K562 (cell line): ENCODE data around the gene RNU11. TPM values are rescaled to one million over a fixed set of nuclear protein-coding genes. Genes with fewer than 3 reads are reported as not detected.
"Not testable (repeated sequence)": the region's sequence is repeated elsewhere in the genome, so short reads cannot be mapped to it uniquely, and the experiment has no call there.

Experiments
- ATAC-seq: fragments of 200-7000 bp; cut with Tn5 transposase; 3 replicates; pipeline ENCODE4 v1.9.1; 2020; ENCODE audit warnings: moderate library complexity
- BruUV-seq: library from RNA; stranded (reverse); fragments of 400-500 nt; replicated peaks from 2 replicates; lab custom pipeline; 2021; lab: Mats Ljungman, UMichigan
- CTCF ChIA-PET: fragments of 300-600 bp; formaldehyde crosslinking; extraction: SDS; loops from one replicate; lab custom pipeline; 2021; ENCODE audit warnings: low intra/inter-chr PET ratio; lab: Yijun Ruan, JAX
- POLR2A ChIA-PET: fragments of 300-600, 350-650 bp; sonication (Branson Sonifier 250); formaldehyde crosslinking; extraction: SDS; loops from one replicate; lab custom pipeline; 2021; ENCODE audit warnings: antibody characterized with exemption, inconsistent platforms; lab: Yijun Ruan, JAX
- DNase-seq, 4 experiments: peaks; one replicate each; pipeline versions ENCODE4 v3.0.0 to v3.0.0-alpha.2; 2011 to 2018; ENCODE audit warnings: low spot score in 3 of 4, mixed read lengths in 3 of 4; ENCODE audit errors: extremely low read depth in 1 of 4
- FAIRE-seq: peaks from 2 replicates; lab custom pipeline; 2011; peaks lifted over from hg19 to GRCh38; lab: Jason Lieb, UNC
- H2AFZ ChIP-seq: 2 replicates; pipeline ENCODE4 v1.6.0; 2011; ENCODE audit warnings: low read depth, low read length, control low read depth, inconsistent platforms
- H3K27ac ChIP-seq: fragments of 200-600 bp; 3 replicates; pipeline ENCODE4 v1.8.0; 2011; ENCODE audit warnings: low read depth, mild to moderate bottlenecking, control low read depth, inconsistent platforms, low read length, moderate library complexity, mixed read lengths; ENCODE audit errors: extremely low read depth
- H3K27me3 ChIP-seq, 2 experiments: fragments of 300-600 bp in 1 of 2; 2 replicates in 1 of 2; 3 replicates in 1 of 2; pipeline versions ENCODE4 v1.6.0 to v1.8.0; 2011; ENCODE audit warnings: inconsistent platforms in 2 of 2, low read length in 2 of 2, mild to moderate bottlenecking in 1 of 2, mixed read lengths in 1 of 2, moderate library complexity in 1 of 2; ENCODE audit not compliant: control insufficient read depth in 2 of 2, insufficient read depth in 2 of 2
- H3K36me3 ChIP-seq: fragments of 300-600 bp; 3 replicates; pipeline ENCODE4 v1.8.0; 2011; ENCODE audit warnings: mild to moderate bottlenecking, low read length, inconsistent platforms; ENCODE audit not compliant: control insufficient read depth, insufficient read depth
- H3K4me1 ChIP-seq, 2 experiments: fragments of 200-600 bp in 1 of 2; replicated peaks in 1 of 2; 2 replicates in 1 of 2; 3 replicates in 1 of 2; pipeline versions ENCODE4 v1.5.1 to v1.8.0; 2011; ENCODE audit warnings: inconsistent platforms in 2 of 2, low read length in 2 of 2, mild to moderate bottlenecking in 1 of 2, mixed read lengths in 1 of 2, moderate library complexity in 1 of 2; ENCODE audit not compliant: control insufficient read depth in 2 of 2, insufficient read depth in 2 of 2
- H3K4me2 ChIP-seq: 2 replicates; pipeline ENCODE4 v1.6.1; 2011; ENCODE audit warnings: low read length, control low read depth, inconsistent platforms, mixed read lengths; ENCODE audit not compliant: insufficient read depth
- H3K4me3 ChIP-seq: fragments of 200-600 bp; sonication (generic), shearing (Covaris generic); 2 replicates; pipeline ENCODE4 v1.5.1; 2016; ENCODE audit warnings: control low read depth, inconsistent platforms
- H3K79me2 ChIP-seq: fragments of 200-600 bp; 3 replicates; pipeline ENCODE4 v1.8.0; 2011; ENCODE audit warnings: low read length, inconsistent platforms; ENCODE audit not compliant: control insufficient read depth, insufficient read depth
- H3K9ac ChIP-seq, 2 experiments: 2 replicates each; pipeline versions ENCODE4 v1.6.0 to v1.6.1; 2011; ENCODE audit warnings: low read depth in 2 of 2, low read length in 2 of 2, control low read depth in 1 of 2, inconsistent platforms in 1 of 2, mild to moderate bottlenecking in 1 of 2, mixed read lengths in 1 of 2; ENCODE audit not compliant: insufficient read depth in 1 of 2
- H3K9me1 ChIP-seq: one replicate; pipeline ENCODE4 v1.6.0; 2011; ENCODE audit warnings: inconsistent platforms, mild to moderate bottlenecking, low read length, moderate library complexity; ENCODE audit not compliant: control insufficient read depth, insufficient read depth
- H3K9me3 ChIP-seq: replicated peaks from 2 replicates; pipeline ENCODE4 v1.5.1; 2011; ENCODE audit warnings: low read depth, low read length, inconsistent platforms; ENCODE audit not compliant: control insufficient read depth, insufficient read depth
- H4K20me1 ChIP-seq: replicated peaks from 2 replicates; pipeline ENCODE4 v1.6.1; 2011; ENCODE audit warnings: low read length, inconsistent platforms, mixed read lengths; ENCODE audit not compliant: control insufficient read depth, insufficient read depth
- WGBS: fragments of 100-300 bp; shearing (Covaris generic); methylation state at CpG from one replicate; pipeline ENCODE4 v1.1.6; 2016; ENCODE audit warnings: low coverage, mixed read lengths; ENCODE audit not compliant: insufficient coverage; ENCODE audit errors: missing lambda C conversion rate; 5-methylcytosine and 5-hydroxymethylcytosine counted together
- in situ Hi-C: fragments of 300-500 bp; cut with MboI; formaldehyde crosslinking; loops from 4 replicates; pipeline ENCODE4 v1.15.0; 2018; ENCODE audit warnings: inconsistent platforms, mixed read lengths
- intact Hi-C: fragments of 100-400 bp; cut with micrococcal nuclease; formaldehyde crosslinking; loops from 2 replicates; pipeline ENCODE4 v1.14.2; 2022
- polyA plus RNA-seq, 8 experiments: library from polyadenylated mRNA; depleted of rRNA in 4 of 8; stranded (reverse) in 5 of 8; unstranded in 3 of 8; fragments of >200 nt; fragmentation: Nextera tagmentation in 2 of 8; fragmentation: Illumina TruSeq in 1 of 8; extraction: Ambion mirVana in 2 of 8; extraction: Trizol in 1 of 8; gene quantifications; 2 replicates each; pipeline versions ENCODE4 v1.2.1 to v1.2.3, GENCODE V29; 2011 to 2014; ENCODE audit warnings: inconsistent platforms in 1 of 8, missing spikeins in 1 of 8
- small RNA-seq: library from RNA; depleted of rRNA; stranded (forward); fragments of <200 nt; gene quantifications from one replicate; pipeline ENCODE3, GENCODE V24; 2014
- total RNA-seq, 7 experiments: library from RNA; depleted of rRNA in 6 of 7; stranded (reverse); fragments of >200 nt in 6 of 7; fragmentation: Illumina TruSeq in 2 of 7; extraction: Trizol in 2 of 7; gene quantifications; 2 replicates each; pipeline versions ENCODE4 v1.2.1 to v1.2.3, GENCODE V29; 2011 to 2021; ENCODE audit warnings: low replicate concordance in 1 of 7

RNU11 gene
- total and polyA plus RNA-seq, 9 of the 15 experiments (the other 6 are each of a cell fraction or from before 2014, with no cell fraction given) = not detected

DNA sequence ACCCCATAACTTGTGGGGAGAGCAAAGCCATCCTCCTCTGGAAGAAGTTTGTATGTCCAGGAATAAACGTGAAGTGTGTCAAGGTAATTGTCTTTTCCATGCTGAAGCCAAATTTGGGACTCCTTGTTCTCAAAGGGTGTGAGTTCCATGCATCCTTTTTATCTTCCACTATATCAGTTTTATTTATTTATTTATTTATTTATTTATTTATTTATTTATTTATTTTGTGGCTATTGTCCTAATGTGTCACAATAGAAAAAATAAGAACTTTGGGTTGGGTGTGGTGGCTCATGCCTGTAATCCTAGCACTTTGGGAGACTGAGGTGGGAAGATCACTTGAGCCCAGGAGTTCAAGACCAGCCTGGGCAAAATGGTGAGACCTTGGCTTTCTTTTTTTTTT is 43.2 kb downstream of the RNU11 start:
- H3K36me3 ChIP-seq = peaks cover 41% of the 10 kb centered on the region
- H3K27me3 ChIP-seq, H3K9ac ChIP-seq, H3K9me1 ChIP-seq, H2AFZ ChIP-seq, intact Hi-C loops, H3K4me2 ChIP-seq, ATAC-seq, POLR2A ChIA-PET, H3K4me3 ChIP-seq, BruUV-seq, H4K20me1 ChIP-seq, DNase-seq, H3K9me3 ChIP-seq, CTCF ChIA-PET, H3K27ac ChIP-seq, H3K79me2 ChIP-seq, in situ Hi-C loops, H3K4me1 ChIP-seq, FAIRE-seq: not testable (repeated sequence)
- WGBS = 25% methylated on average over 1 of the region's 1 CpG

Small RNA genes within 50 kb of the gene (small RNA-seq; reads per million reads assigned to genes)
- not detected for gene RF00422
- gene RNU11 = not detected

Other genes starting within 250 kb of the RNU11 start
- 106 and 126 TPM in 2 replicates for gene RCC1, start 142.6 kb upstream of the RNU11 start, total RNA-seq (2014; rRNA removed)
- gene RCC1, start 142.6 kb upstream of the RNU11 start, total RNA-seq (2014; rRNA removed; fragmentation: Illumina TruSeq; extraction: Trizol) = 96.5 and 107 TPM in 2 replicates
- 134 and 139 TPM in 2 replicates for gene RCC1, start 142.6 kb upstream of the RNU11 start, total RNA-seq (2015; rRNA removed; fragmentation: Illumina TruSeq; extraction: Trizol)
- 126 and 149 TPM in 2 replicates for gene RCC1, start 142.6 kb upstream of the RNU11 start, total RNA-seq (2021)
- gene RCC1, start 142.6 kb upstream of the RNU11 start, polyA plus RNA-seq (2011; rRNA removed) = 93.5 and 118 TPM in 2 replicates
- gene RCC1, start 142.6 kb upstream of the RNU11 start, polyA plus RNA-seq (2014; fragmentation: Illumina TruSeq; extraction: Trizol) = 187 and 202 TPM in 2 replicates
- 10 to 100 TPM; 16.4 to 28.1 TPM for gene RCC1, start 142.6 kb upstream of the RNU11 start, polyA plus RNA-seq (2014; fragmentation: Nextera tagmentation; extraction: Ambion mirVana)
- 142 TPM in 2 replicates for gene RCC1, start 142.6 kb upstream of the RNU11 start, polyA plus RNA-seq (2014; rRNA removed)
- 34.9 and 35.1 TPM in 2 replicates for gene TRNAU1AP, start 95.5 kb upstream of the RNU11 start, total RNA-seq (2014; rRNA removed)
- 46.3 and 56.8 TPM in 2 replicates for gene TRNAU1AP, start 95.5 kb upstream of the RNU11 start, total RNA-seq (2014; rRNA removed; fragmentation: Illumina TruSeq; extraction: Trizol)
- 30.4 and 36.0 TPM in 2 replicates for gene TRNAU1AP, start 95.5 kb upstream of the RNU11 start, total RNA-seq (2015; rRNA removed; fragmentation: Illumina TruSeq; extraction: Trizol)
- 47.9 and 48.8 TPM in 2 replicates for gene TRNAU1AP, start 95.5 kb upstream of the RNU11 start, total RNA-seq (2021)
- gene TRNAU1AP, start 95.5 kb upstream of the RNU11 start, polyA plus RNA-seq (2011; rRNA removed) = 55.3 and 66.7 TPM in 2 replicates
- gene TRNAU1AP, start 95.5 kb upstream of the RNU11 start, polyA plus RNA-seq (2014; fragmentation: Illumina TruSeq; extraction: Trizol) = 43.9 and 46.0 TPM in 2 replicates
- 100 to 1,000 TPM in 1 of 2 experiments, 10 to 100 TPM in 1; 99.0 to 110 TPM for gene TRNAU1AP, start 95.5 kb upstream of the RNU11 start, polyA plus RNA-seq (2014; fragmentation: Nextera tagmentation; extraction: Ambion mirVana)
- 38.0 and 41.8 TPM in 2 replicates for gene TRNAU1AP, start 95.5 kb upstream of the RNU11 start, polyA plus RNA-seq (2014; rRNA removed)
- 0.14 TPM in 1 of 2 replicates, not detected in the other for gene RAB42, start 56.3 kb upstream of the RNU11 start, total RNA-seq (2014; rRNA removed)
- gene RAB42, start 56.3 kb upstream of the RNU11 start, total RNA-seq (2014; rRNA removed; fragmentation: Illumina TruSeq; extraction: Trizol) = not detected in 2 replicates
- gene RAB42, start 56.3 kb upstream of the RNU11 start, total RNA-seq (2015; rRNA removed; fragmentation: Illumina TruSeq; extraction: Trizol) = 0.07 and 0.15 TPM in 2 replicates
- not detected in 2 replicates for gene RAB42, start 56.3 kb upstream of the RNU11 start, total RNA-seq (2021)
- 0.12 TPM in 1 of 2 replicates, not detected in the other for gene RAB42, start 56.3 kb upstream of the RNU11 start, polyA plus RNA-seq (2011; rRNA removed)
- gene RAB42, start 56.3 kb upstream of the RNU11 start, polyA plus RNA-seq (2014; fragmentation: Illumina TruSeq; extraction: Trizol) = not detected in 2 replicates
- gene RAB42, start 56.3 kb upstream of the RNU11 start, polyA plus RNA-seq (2014; fragmentation: Nextera tagmentation; extraction: Ambion mirVana) = not detected
- 0.05 and 0.12 TPM in 2 replicates for gene RAB42, start 56.3 kb upstream of the RNU11 start, polyA plus RNA-seq (2014; rRNA removed)
- 49.6 and 49.9 TPM in 2 replicates for gene TAF12, start 5.5 kb upstream of the RNU11 start, total RNA-seq (2014; rRNA removed)
- 43.2 and 46.4 TPM in 2 replicates for gene TAF12, start 5.5 kb upstream of the RNU11 start, total RNA-seq (2014; rRNA removed; fragmentation: Illumina TruSeq; extraction: Trizol)
- 43.4 and 45.1 TPM in 2 replicates for gene TAF12, start 5.5 kb upstream of the RNU11 start, total RNA-seq (2015; rRNA removed; fragmentation: Illumina TruSeq; extraction: Trizol)
- gene TAF12, start 5.5 kb upstream of the RNU11 start, total RNA-seq (2021) = 31.6 and 33.3 TPM in 2 replicates
- 64.1 and 69.3 TPM in 2 replicates for gene TAF12, start 5.5 kb upstream of the RNU11 start, polyA plus RNA-seq (2011; rRNA removed)
- gene TAF12, start 5.5 kb upstream of the RNU11 start, polyA plus RNA-seq (2014; fragmentation: Illumina TruSeq; extraction: Trizol) = 44.2 and 53.0 TPM in 2 replicates
- 10 to 100 TPM; 77.8 to 89.0 TPM for gene TAF12, start 5.5 kb upstream of the RNU11 start, polyA plus RNA-seq (2014; fragmentation: Nextera tagmentation; extraction: Ambion mirVana)
- gene TAF12, start 5.5 kb upstream of the RNU11 start, polyA plus RNA-seq (2014; rRNA removed) = 50.5 and 68.4 TPM in 2 replicates
- 6.6 and 7.3 TPM in 2 replicates for gene GMEB1, start 20.2 kb downstream of the RNU11 start, total RNA-seq (2014; rRNA removed)
- gene GMEB1, start 20.2 kb downstream of the RNU11 start, total RNA-seq (2014; rRNA removed; fragmentation: Illumina TruSeq; extraction: Trizol) = 11.1 TPM in 2 replicates
- 7.9 and 8.4 TPM in 2 replicates for gene GMEB1, start 20.2 kb downstream of the RNU11 start, total RNA-seq (2015; rRNA removed; fragmentation: Illumina TruSeq; extraction: Trizol)
- gene GMEB1, start 20.2 kb downstream of the RNU11 start, total RNA-seq (2021) = 15.1 and 17.4 TPM in 2 replicates
- gene GMEB1, start 20.2 kb downstream of the RNU11 start, polyA plus RNA-seq (2011; rRNA removed) = 7.3 and 7.7 TPM in 2 replicates
- gene GMEB1, start 20.2 kb downstream of the RNU11 start, polyA plus RNA-seq (2014; fragmentation: Illumina TruSeq; extraction: Trizol) = 14.6 and 17.5 TPM in 2 replicates
- 1 to 10 TPM; 8.5 TPM for gene GMEB1, start 20.2 kb downstream of the RNU11 start, polyA plus RNA-seq (2014; fragmentation: Nextera tagmentation; extraction: Ambion mirVana)
- 8.2 and 9.1 TPM in 2 replicates for gene GMEB1, start 20.2 kb downstream of the RNU11 start, polyA plus RNA-seq (2014; rRNA removed)
- gene YTHDF2, start 88.3 kb downstream of the RNU11 start, total RNA-seq (2014; rRNA removed) = 48.2 and 76.6 TPM in 2 replicates
- gene YTHDF2, start 88.3 kb downstream of the RNU11 start, total RNA-seq (2014; rRNA removed; fragmentation: Illumina TruSeq; extraction: Trizol) = 88.3 and 101 TPM in 2 replicates
- gene YTHDF2, start 88.3 kb downstream of the RNU11 start, total RNA-seq (2015; rRNA removed; fragmentation: Illumina TruSeq; extraction: Trizol) = 78.5 and 83.3 TPM in 2 replicates
- gene YTHDF2, start 88.3 kb downstream of the RNU11 start, total RNA-seq (2021) = 111 and 114 TPM in 2 replicates
- 82.5 and 89.9 TPM in 2 replicates for gene YTHDF2, start 88.3 kb downstream of the RNU11 start, polyA plus RNA-seq (2011; rRNA removed)
- gene YTHDF2, start 88.3 kb downstream of the RNU11 start, polyA plus RNA-seq (2014; fragmentation: Illumina TruSeq; extraction: Trizol) = 91.5 and 97.8 TPM in 2 replicates
- gene YTHDF2, start 88.3 kb downstream of the RNU11 start, polyA plus RNA-seq (2014; fragmentation: Nextera tagmentation; extraction: Ambion mirVana) = 10 to 100 TPM; 41.0 to 47.2 TPM
- gene YTHDF2, start 88.3 kb downstream of the RNU11 start, polyA plus RNA-seq (2014; rRNA removed) = 53.4 and 58.7 TPM in 2 replicates
- gene OPRD1, start 163.6 kb downstream of the RNU11 start, total RNA-seq (2014; rRNA removed) = not detected in 2 replicates
- under 0.01 TPM in 1 of 2 replicates, not detected in the other for gene OPRD1, start 163.6 kb downstream of the RNU11 start, total RNA-seq (2014; rRNA removed; fragmentation: Illumina TruSeq; extraction: Trizol)
- gene OPRD1, start 163.6 kb downstream of the RNU11 start, total RNA-seq (2015; rRNA removed; fragmentation: Illumina TruSeq; extraction: Trizol) = not detected in 2 replicates
- 0.02 TPM in 1 of 2 replicates, not detected in the other for gene OPRD1, start 163.6 kb downstream of the RNU11 start, total RNA-seq (2021)
- gene OPRD1, start 163.6 kb downstream of the RNU11 start, polyA plus RNA-seq (2011; rRNA removed) = not detected in 2 replicates
- gene OPRD1, start 163.6 kb downstream of the RNU11 start, polyA plus RNA-seq (2014; fragmentation: Illumina TruSeq; extraction: Trizol) = not detected in 2 replicates
- gene OPRD1, start 163.6 kb downstream of the RNU11 start, polyA plus RNA-seq (2014; fragmentation: Nextera tagmentation; extraction: Ambion mirVana) = under 1 TPM; under 0.01 to 0.03 TPM
- gene OPRD1, start 163.6 kb downstream of the RNU11 start, polyA plus RNA-seq (2014; rRNA removed) = not detected in 2 replicates